SU-DHL-6 (cell line): ENCODE data around the gene NAV2.

Experiments used
- CTCF ChIP-seq: fragments of 200-600 bp; sonication (generic); IDR thresholded peaks from one replicate; pipeline ENCODE4 v1.5.1; 2017; ENCODE audit warnings: antibody characterized with exemption, mild to moderate bottlenecking, low read length, moderate library complexity; ENCODE audit not compliant: insufficient read depth, poor library complexity, severe bottlenecking
- EZH2phosphoT487 ChIP-seq: fragments of 200-600 bp; sonication (generic), shearing (Covaris generic); conservative IDR thresholded peaks from 2 replicates; pipeline ENCODE4 v1.6.1; 2018; ENCODE audit warnings: mild to moderate bottlenecking, antibody characterized with exemption, low read length, moderate library complexity, mixed read lengths

DNA sequence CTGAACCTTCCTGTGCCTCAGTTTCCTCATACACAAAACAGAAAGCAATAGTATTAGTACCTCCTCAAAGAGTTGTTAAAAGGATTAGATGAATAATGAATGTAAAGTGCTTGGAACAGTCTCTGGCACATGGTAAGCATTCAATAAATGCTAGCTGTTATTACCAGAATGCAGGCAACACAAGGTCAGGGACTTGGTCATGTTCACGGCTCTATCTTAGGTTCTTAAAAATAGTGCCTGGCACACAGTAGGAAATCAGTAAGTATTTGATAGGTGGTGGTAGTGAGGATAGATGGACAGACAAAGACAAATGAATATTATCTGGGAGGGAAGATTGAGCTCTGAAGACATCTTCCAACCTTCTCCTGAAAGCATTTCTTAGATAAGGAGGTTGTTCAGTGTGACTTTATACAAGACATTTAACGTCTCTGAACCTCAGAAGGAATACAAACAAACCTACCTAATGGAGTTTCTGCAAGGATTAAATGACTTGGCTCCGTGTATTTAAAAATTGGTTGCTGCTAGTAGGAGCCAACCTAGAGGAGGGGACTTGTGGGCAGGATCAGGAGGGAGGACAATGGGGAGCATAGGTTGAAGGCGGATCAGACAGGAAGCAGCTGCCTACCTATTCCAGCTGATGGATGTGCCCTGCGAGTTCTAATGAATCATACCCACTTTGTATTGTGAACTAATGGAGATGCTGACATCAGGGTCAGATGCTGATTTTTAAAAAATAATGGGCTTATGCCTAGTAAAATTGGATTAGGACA lies 353.6 kb downstream of the NAV2 start:
- TF ChIP-seq CTCF, result no peak
- TF ChIP-seq EZH2phosphoT487, result no peak
